Measurements from ENCODE around the gene RYR1. TPM values are rescaled to one million over a fixed set of nuclear protein-coding genes. Genes with fewer than 3 reads are reported as not detected.
"Not testable (repeated sequence)": the region's sequence is repeated elsewhere in the genome, so short reads cannot be mapped to it uniquely, and the experiment has no call there.

Gene RYR1
- total RNA-seq, 2 experiments from 2014 or later: 0.20 to 1.2 TPM

GRCh38 chr19:38516802-38517201, 83.3 kb downstream of the RYR1 start:
- Mint-ChIP-seq H3K27ac (no peak overlapping the region), H3K27me3 (no peaks in the 10 kb centered on the region), H3K4me1 (ENCODE audit: low read depth) (peaks cover 9% of the 10 kb centered on the region), H3K4me3 (no peak overlapping the region), H3K9me3 (no peaks in the 10 kb centered on the region), H3K36me3 (ENCODE audit: low read depth) (no peaks in the 10 kb centered on the region)
- POLR2A ChIA-PET: no interaction called here
- H3K36me3 ChIP-seq (ENCODE audit: insufficient read depth, low read length): no peaks in the 10 kb centered on the region
- H3K4me1 ChIP-seq (ENCODE audit: insufficient read depth, low read length): peaks cover 15% of the 10 kb centered on the region
- no peak for TF ChIP-seq CTCF (IDR thresholded peaks at IDR 0.05)
- no peak for ATAC-seq (ENCODE audit: poor library complexity)
- H3K4me3 ChIP-seq (ENCODE audit: low read length): no peak overlapping the region
- H3K27ac ChIP-seq (ENCODE audit: low read depth in 1 of 2, low read length in 2 of 2): no peak overlapping the region
- CTCF ChIA-PET: interaction anchor here (1.2 to 2.7 kb wide), 2 partner anchors 114 to 413 kb away, joined by 4 to 15 read pairs; partner anchors contain the start of genes FAM98C, MRPS12 and SARS2
- intact Hi-C loops (cut with DNase I, micrococcal nuclease): loop anchor here (5.0 kb wide), 3 partner anchors 100 to 215 kb away; partner anchors contain the start of genes EIF3K (in 1 of the 2), FAM98C (in 1 of the 2) and MAP4K1 (in 1 of the 2)
- H3K27me3 ChIP-seq (ENCODE audit: control insufficient read depth in 1 of 2, insufficient read depth in 2 of 2, low read length in 2 of 2): no peaks in the 10 kb centered on the region
- no peak for DNase-seq
- H3K9me3 ChIP-seq (ENCODE audit: control insufficient read depth in 1 of 2, insufficient read depth in 1 of 2, low read length in 2 of 2): no peaks in the 10 kb centered on the region

- Mint-ChIP-seq H3K36me3 (ENCODE audit: low read depth) (no peaks in the 10 kb centered on the region), H3K27me3 (no peaks in the 10 kb centered on the region), H3K4me1 (ENCODE audit: low read depth) (peaks cover 9% of the 10 kb centered on the region), H3K9me3 (no peaks in the 10 kb centered on the region), H3K27ac (no peak overlapping the region), H3K4me3 (no peak overlapping the region)
- POLR2A ChIA-PET: no interaction called here
- intact Hi-C loops (cut with DNase I, micrococcal nuclease): loop anchor here (5.0 kb wide), 3 partner anchors 100 to 215 kb away; partner anchors contain the start of genes EIF3K (in 1 of the 2), FAM98C (in 1 of the 2) and MAP4K1 (in 1 of the 2)
- H3K4me3 ChIP-seq (ENCODE audit: low read length): no peak overlapping the region
- CTCF ChIA-PET: interaction anchor here (2.7 kb wide), 1 partner anchor 114 kb away, joined by 15 read pairs; the partner anchor contains the start of gene FAM98C
- no peak overlapping the region for H3K27ac ChIP-seq (ENCODE audit: low read depth in 1 of 2, low read length in 2 of 2)
- H3K9me3 ChIP-seq (ENCODE audit: control insufficient read depth in 1 of 2, insufficient read depth in 1 of 2, low read length in 2 of 2): no peaks in the 10 kb centered on the region
- H3K36me3 ChIP-seq (ENCODE audit: insufficient read depth, low read length): no peaks in the 10 kb centered on the region
- no peak for ATAC-seq (ENCODE audit: poor library complexity)
- DNase-seq: no peak
- no peaks in the 10 kb centered on the region for H3K27me3 ChIP-seq (ENCODE audit: control insufficient read depth in 1 of 2, insufficient read depth in 2 of 2, low read length in 2 of 2)
- H3K4me1 ChIP-seq (ENCODE audit: insufficient read depth, low read length): peaks cover 15% of the 10 kb centered on the region
- TF ChIP-seq CTCF (IDR thresholded peaks at IDR 0.05): no peak
Measured at GRCh38 chr19:38517321-38517720, 83.8 kb downstream of the RYR1 start.

- POLR2A ChIA-PET; ATAC-seq (ENCODE audit: poor library complexity): not testable (repeated sequence)
- intact Hi-C loops (cut with DNase I, micrococcal nuclease): loop anchor here (5.0 kb wide), 3 partner anchors 99 to 214 kb away; partner anchors contain the start of genes EIF3K (in 1 of the 2), FAM98C (in 1 of the 2) and MAP4K1 (in 1 of the 2)
Measured at GRCh38 chr19:38517980-38518379, 84.5 kb downstream of the RYR1 start.

More at GRCh38 chr19:38517980-38518379, 84.5 kb downstream of the RYR1 start:
- H3K4me1 ChIP-seq (ENCODE audit: insufficient read depth, low read length): peaks cover 15% of the 10 kb centered on the region
- H3K27ac ChIP-seq (ENCODE audit: low read depth in 1 of 2, low read length in 2 of 2); H3K27ac Mint-ChIP-seq; DNase-seq; H3K36me3 ChIP-seq (ENCODE audit: insufficient read depth, low read length); H3K4me3 Mint-ChIP-seq; H3K4me3 ChIP-seq (ENCODE audit: low read length); H3K27me3 Mint-ChIP-seq; H3K36me3 Mint-ChIP-seq (ENCODE audit: low read depth); H3K9me3 ChIP-seq (ENCODE audit: control insufficient read depth in 1 of 2, insufficient read depth in 1 of 2, low read length in 2 of 2); H3K9me3 Mint-ChIP-seq; H3K27me3 ChIP-seq (ENCODE audit: control insufficient read depth in 1 of 2, insufficient read depth in 2 of 2, low read length in 2 of 2); CTCF ChIA-PET; H3K4me1 Mint-ChIP-seq (ENCODE audit: low read depth): not testable (repeated sequence)

Data from CD4-positive, alpha-beta T cell (primary cell).